ENCODE measurements around the gene FBXO9. TPM values are rescaled to one million over a fixed set of nuclear protein-coding genes. Genes with fewer than 3 reads are reported as not detected.

FBXO9 gene
- total RNA-seq, 4 donors from 2014 or later, result 58.5 to 95.5 (median 73.1) TPM

- Histone ChIP-seq H3K4me3 (no peak overlapping the region), H3K9me3 (no peaks in the 10 kb centered on the region), H3K27me3 (no peaks in the 10 kb centered on the region), H3K36me3 (peaks cover 42 to 100% (median 81%) of the 10 kb centered on the region in 4 donors), H3K27ac (replicated peaks in 1 of 4) (no peak overlapping the region), H3K4me1 (peaks cover 0 to 6% (median 0%) of the 10 kb centered on the region in 4 donors)
- DNase-seq (ENCODE audit: extremely low spot score), result no peak
- no peak for TF ChIP-seq POLR2A (IDR thresholded peaks at IDR 0.05; ENCODE audit: low read depth)
- intact Hi-C loops (cut with DNase I), result no loop called here
Observed at GRCh38 chr6:53089948-53090347, 24.7 kb downstream of the FBXO9 start.

GRCh38 chr6:53090576-53090975 is 25.4 kb downstream of the FBXO9 start:
- Histone ChIP-seq H3K27me3 (no peaks in the 10 kb centered on the region), H3K4me3 (no peak overlapping the region), H3K36me3 (peaks cover 48 to 100% (median 81%) of the 10 kb centered on the region in 4 donors), H3K27ac (replicated peaks in 1 of 4) (no peak overlapping the region), H3K9me3 (no peaks in the 10 kb centered on the region), H3K4me1 (peaks cover 0 to 6% (median 0%) of the 10 kb centered on the region in 4 donors)
- WGBS, result 88% methylated on average over 2 of the region's 2 CpGs
- TF ChIP-seq, protein P1, sequence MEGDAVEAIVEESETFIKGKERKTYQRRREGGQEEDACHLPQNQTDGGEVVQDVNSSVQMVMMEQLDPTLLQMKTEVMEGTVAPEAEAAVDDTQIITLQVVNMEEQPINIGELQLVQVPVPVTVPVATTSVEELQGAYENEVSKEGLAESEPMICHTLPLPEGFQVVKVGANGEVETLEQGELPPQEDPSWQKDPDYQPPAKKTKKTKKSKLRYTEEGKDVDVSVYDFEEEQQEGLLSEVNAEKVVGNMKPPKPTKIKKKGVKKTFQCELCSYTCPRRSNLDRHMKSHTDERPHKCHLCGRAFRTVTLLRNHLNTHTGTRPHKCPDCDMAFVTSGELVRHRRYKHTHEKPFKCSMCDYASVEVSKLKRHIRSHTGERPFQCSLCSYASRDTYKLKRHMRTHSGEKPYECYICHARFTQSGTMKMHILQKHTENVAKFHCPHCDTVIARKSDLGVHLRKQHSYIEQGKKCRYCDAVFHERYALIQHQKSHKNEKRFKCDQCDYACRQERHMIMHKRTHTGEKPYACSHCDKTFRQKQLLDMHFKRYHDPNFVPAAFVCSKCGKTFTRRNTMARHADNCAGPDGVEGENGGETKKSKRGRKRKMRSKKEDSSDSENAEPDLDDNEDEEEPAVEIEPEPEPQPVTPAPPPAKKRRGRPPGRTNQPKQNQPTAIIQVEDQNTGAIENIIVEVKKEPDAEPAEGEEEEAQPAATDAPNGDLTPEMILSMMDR (IDR thresholded peaks at IDR 0.05), result no peak
- TF ChIP-seq POLR2AphosphoS5 (IDR thresholded peaks at IDR 0.05) (no peak), EP300 (IDR thresholded peaks at IDR 0.05) (no peak), POLR2A (IDR thresholded peaks at IDR 0.05; ENCODE audit: low read depth) (no peak)
- DNase-seq (ENCODE audit: extremely low spot score), result no peak
- intact Hi-C loops (cut with DNase I), result no loop called here

DNA sequence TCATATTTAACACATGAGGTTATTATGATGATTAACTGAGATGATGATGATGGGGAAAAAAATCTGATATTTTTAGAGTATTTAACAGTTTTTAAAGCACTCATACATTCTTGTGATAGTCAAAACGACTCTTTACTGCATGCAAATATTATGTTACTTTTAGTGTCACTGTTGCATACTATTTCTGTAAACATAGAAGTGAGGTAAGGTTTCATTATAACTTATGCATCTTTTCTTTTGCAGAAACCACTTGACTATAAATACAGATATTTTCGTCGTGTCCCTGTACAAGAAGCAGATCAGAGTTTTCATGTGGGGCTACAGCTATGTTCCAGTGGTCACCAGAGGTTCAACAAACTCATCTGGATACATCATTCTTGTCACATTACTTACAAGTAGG is 30.1 kb downstream of the FBXO9 start:
- no peak for TF ChIP-seq EP300 (IDR thresholded peaks at IDR 0.05)
- TF ChIP-seq POLR2AphosphoS5 (IDR thresholded peaks at IDR 0.05), result no peak
- TF ChIP-seq, protein P1 (IDR thresholded peaks at IDR 0.05), result no peak
- no peak for TF ChIP-seq POLR2A (IDR thresholded peaks at IDR 0.05; ENCODE audit: low read depth)
- Histone ChIP-seq H3K9me3 (no peaks in the 10 kb centered on the region), H3K4me3 (no peak overlapping the region), H3K27ac (replicated peaks in 1 of 4) (no peak overlapping the region), H3K27me3 (no peaks in the 10 kb centered on the region), H3K4me1 (peaks cover 0 to 8% (median under 1%) of the 10 kb centered on the region in 4 donors), H3K36me3 (peaks cover 53 to 99% (median 87%) of the 10 kb centered on the region in 4 donors)
- DNase-seq (ENCODE audit: extremely low spot score), result no peak
- WGBS, result 91% methylated on average over 3 of the region's 3 CpGs
- intact Hi-C loops (cut with DNase I), result no loop called here

DNA sequence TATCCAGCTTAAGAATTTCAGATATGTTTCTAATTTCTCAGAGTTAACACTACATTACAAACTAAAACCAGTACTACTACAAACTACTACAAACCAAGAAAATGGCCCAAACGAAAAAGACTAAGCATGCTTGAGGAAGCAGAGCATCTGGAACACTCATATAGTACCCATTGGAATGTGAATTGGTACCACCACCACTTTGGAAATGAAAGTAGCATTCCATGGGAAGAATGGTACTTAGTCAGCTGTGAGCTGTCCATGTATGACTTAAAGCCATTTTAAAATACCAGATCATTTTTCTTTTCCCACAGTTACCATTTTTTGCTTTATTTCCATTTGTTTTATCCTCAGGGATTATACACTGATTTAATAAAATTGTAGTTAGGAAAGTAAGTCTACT is 30.5 kb downstream of the FBXO9 start:
- TF ChIP-seq POLR2A (IDR thresholded peaks at IDR 0.05; ENCODE audit: low read depth), result no peak
- TF ChIP-seq EP300 (IDR thresholded peaks at IDR 0.05), result no peak
- TF ChIP-seq, protein P1 (IDR thresholded peaks at IDR 0.05), result no peak
- TF ChIP-seq POLR2AphosphoS5 (IDR thresholded peaks at IDR 0.05), result no peak
- Histone ChIP-seq H3K27me3 (no peaks in the 10 kb centered on the region), H3K4me1 (peaks cover 0 to 11% (median 2%) of the 10 kb centered on the region in 4 donors), H3K9me3 (no peaks in the 10 kb centered on the region), H3K36me3 (peaks cover 53 to 99% (median 87%) of the 10 kb centered on the region in 4 donors), H3K27ac (replicated peaks in 1 of 4) (no peak overlapping the region), H3K4me3 (no peak overlapping the region)
- 75% methylated on average over 1 of the region's 1 CpG for WGBS
- no peak for DNase-seq (ENCODE audit: extremely low spot score)
- intact Hi-C loops (cut with DNase I), result no loop called here

DNA sequence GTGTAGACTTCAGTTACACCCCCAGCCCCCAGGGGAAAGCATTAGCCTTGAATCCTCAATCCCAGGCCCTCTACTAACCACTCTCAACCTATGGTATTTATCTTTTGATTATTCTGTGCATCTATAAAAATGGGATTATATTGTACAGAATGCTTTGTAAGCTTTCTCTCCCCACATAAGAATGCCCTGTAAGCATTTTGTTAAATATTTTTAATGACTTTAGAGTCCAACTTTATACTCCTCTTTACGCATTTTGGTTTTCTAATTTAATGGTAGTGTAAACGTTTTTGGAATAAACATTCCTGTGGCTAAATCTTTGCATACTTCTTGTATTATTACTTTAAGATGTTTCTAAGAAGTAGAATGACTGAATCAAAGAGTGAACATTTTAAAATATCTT is 35.4 kb downstream of the FBXO9 start:
- Histone ChIP-seq H3K27ac (replicated peaks in 1 of 4) (no peak overlapping the region), H3K9me3 (no peaks in the 10 kb centered on the region), H3K36me3 (peaks cover 31 to 80% (median 60%) of the 10 kb centered on the region in 4 donors)

More for the DNA sequence above, 35.4 kb downstream of the FBXO9 start:
- TF ChIP-seq, protein P1 (IDR thresholded peaks at IDR 0.05), result no peak
- TF ChIP-seq POLR2AphosphoS5 (IDR thresholded peaks at IDR 0.05), result no peak
- no peak for TF ChIP-seq POLR2A (IDR thresholded peaks at IDR 0.05; ENCODE audit: low read depth)
- TF ChIP-seq EP300 (IDR thresholded peaks at IDR 0.05), result no peak
- intact Hi-C loops (cut with DNase I), result no loop called here
- Histone ChIP-seq H3K27me3 (no peaks in the 10 kb centered on the region), H3K4me1 (peaks cover 0 to 33% (median 28%) of the 10 kb centered on the region in 4 donors), H3K4me3 (no peak overlapping the region)
- WGBS, result 17% methylated on average over 2 of the region's 2 CpGs
- no peak for DNase-seq (ENCODE audit: extremely low spot score)
